ENCODE measurements around the gene ZNF592. TPM values are rescaled to one million over a fixed set of nuclear protein-coding genes. Genes with fewer than 3 reads are reported as not detected.

ZNF592 gene
- total and polyA plus RNA-seq, 2 donors (not counting 3 experiments of a cell fraction or from before 2014, with no cell fraction given) = 12.3 to 21.1 TPM

GRCh38 chr15:84852212-84852611 is 103.8 kb downstream of the ZNF592 start:
- BruUV-seq (replicated peaks) = no TSS peak
- CTCF ChIA-PET = no interaction called here
- FAIRE-seq = no peak

GRCh38 chr15:84855136-84855535 is 106.7 kb downstream of the ZNF592 start:
- no peak for TF ChIP-seq JUN (IDR thresholded peaks at IDR 0.05; ENCODE audit: borderline replicate concordance, insufficient read depth, insufficient read length, low read depth)
- no peak for TF ChIP-seq FOS (IDR thresholded peaks at IDR 0.05; ENCODE audit: borderline replicate concordance, insufficient read depth, low read length)
- TF ChIP-seq MYC (IDR thresholded peaks at IDR 0.05; ENCODE audit: low read depth, low read length) = no peak
- no peak for TF ChIP-seq POLR2AphosphoS5 (IDR thresholded peaks at IDR 0.05; ENCODE audit: insufficient read depth, low read depth, low read length)
- TF ChIP-seq CTCF (IDR thresholded peaks at IDR 0.05; ENCODE audit: extremely low read depth in 1 of 2, insufficient read depth in 1 of 2, low read depth in 1 of 2, low read length in 2 of 2) = no peak
- no peak for TF ChIP-seq MAX (IDR thresholded peaks at IDR 0.05; ENCODE audit: insufficient read depth, insufficient read length)
- TF ChIP-seq EZH2 (IDR thresholded peaks at IDR 0.05; ENCODE audit: borderline replicate concordance, low read depth, low read length, severe bottlenecking) = no peak
- TF ChIP-seq GATA2 (IDR thresholded peaks at IDR 0.05; ENCODE audit: insufficient read depth, insufficient read length, low read depth, low read length) = no peak
- no peak for TF ChIP-seq POLR2A (IDR thresholded peaks at IDR 0.05; ENCODE audit: low read depth, low read length)
- DNase-seq (ENCODE audit: low read depth, low spot score) = no peak
- H3K4me2 ChIP-seq (ENCODE audit: insufficient read depth, low read length) = no peak overlapping the region
- H3K9me3 ChIP-seq (replicated peaks; ENCODE audit: control insufficient read depth, insufficient read depth, low read length) = no peaks in the 10 kb centered on the region
- intact Hi-C loops (cut with micrococcal nuclease) (no loop called here), dilution Hi-C loops (cut with MboI; ENCODE audit: extremely low pct_ligation_motif_present, low sequenced_read_pairs) (no loop called here)
- ChIA-PET POLR2A (no interaction called here), CTCF (interaction anchor here (1.2 kb wide), 1 partner anchor 10 kb away, joined by 3 read pairs; no protein-coding TSS in a partner anchor)
- no peak overlapping the region for H2AFZ ChIP-seq (ENCODE audit: low read depth, low read length)
- no peaks in the 10 kb centered on the region for H4K20me1 ChIP-seq (replicated peaks; ENCODE audit: control insufficient read depth, extremely low read depth, insufficient read depth, low read length)
- no peak overlapping the region for H3K9ac ChIP-seq (replicated peaks; ENCODE audit: extremely low read depth, insufficient read depth, low read length)
- H3K4me3 ChIP-seq (replicated peaks in 1 of 3; ENCODE audit: insufficient read depth in 1 of 3, low read depth in 1 of 3, low read length in 3 of 3) = no peak overlapping the region
- no peak for FAIRE-seq
- H3K36me3 ChIP-seq (ENCODE audit: control insufficient read depth in 2 of 2, extremely low read depth in 1 of 2, insufficient read depth in 2 of 2, low read length in 2 of 2) = peaks cover 0 to 30% of the 10 kb centered on the region in 2 experiments
- no peaks in the 10 kb centered on the region for H3K79me2 ChIP-seq (ENCODE audit: control insufficient read depth, insufficient read depth, low read length)
- BruUV-seq (replicated peaks) = no TSS peak
- H3K27me3 ChIP-seq (ENCODE audit: control insufficient read depth in 2 of 2, insufficient read depth in 2 of 2, low read length in 2 of 2) = no peaks in the 10 kb centered on the region
- H3K27ac ChIP-seq (ENCODE audit: insufficient read depth, low read depth, low read length) = no peak overlapping the region
- H3K9me1 ChIP-seq (replicated peaks; ENCODE audit: control insufficient read depth, extremely low read depth, insufficient read depth, low read length) = no peaks in the 10 kb centered on the region
- H3K4me1 ChIP-seq (ENCODE audit: control insufficient read depth, extremely low read depth, insufficient read depth, low read length) = no peaks in the 10 kb centered on the region

More at GRCh38 chr15:84852212-84852611, 103.8 kb downstream of the ZNF592 start:
- Histone ChIP-seq H4K20me1 (replicated peaks; ENCODE audit: control insufficient read depth, extremely low read depth, insufficient read depth, low read length) (no peaks in the 10 kb centered on the region), H3K4me1 (ENCODE audit: control insufficient read depth, extremely low read depth, insufficient read depth, low read length) (no peaks in the 10 kb centered on the region), H3K79me2 (ENCODE audit: control insufficient read depth, insufficient read depth, low read length) (no peaks in the 10 kb centered on the region), H3K36me3 (ENCODE audit: control insufficient read depth in 2 of 2, extremely low read depth in 1 of 2, insufficient read depth in 2 of 2, low read length in 2 of 2) (peaks cover 0 to 8% of the 10 kb centered on the region in 2 experiments), H3K4me2 (ENCODE audit: insufficient read depth, low read length) (no peak overlapping the region), H3K4me3 (replicated peaks in 1 of 3; ENCODE audit: insufficient read depth in 1 of 3, low read depth in 1 of 3, low read length in 3 of 3) (no peak overlapping the region), H3K9me1 (replicated peaks; ENCODE audit: control insufficient read depth, extremely low read depth, insufficient read depth, low read length) (no peaks in the 10 kb centered on the region), H3K27me3 (ENCODE audit: control insufficient read depth in 2 of 2, insufficient read depth in 2 of 2, low read length in 2 of 2) (no peaks in the 10 kb centered on the region), H3K27ac (ENCODE audit: insufficient read depth, low read depth, low read length) (no peak overlapping the region), H2AFZ (ENCODE audit: low read depth, low read length) (no peak overlapping the region), H3K9ac (replicated peaks; ENCODE audit: extremely low read depth, insufficient read depth, low read length) (no peak overlapping the region), H3K9me3 (replicated peaks; ENCODE audit: control insufficient read depth, insufficient read depth, low read length) (no peaks in the 10 kb centered on the region)
- TF ChIP-seq EZH2 (IDR thresholded peaks at IDR 0.05; ENCODE audit: borderline replicate concordance, low read depth, low read length, severe bottlenecking) = no peak
- no peak for TF ChIP-seq GATA2 (IDR thresholded peaks at IDR 0.05; ENCODE audit: insufficient read depth, insufficient read length, low read depth, low read length)
- dilution Hi-C loops (cut with MboI; ENCODE audit: extremely low pct_ligation_motif_present, low sequenced_read_pairs) = no loop called here
- DNase-seq (ENCODE audit: low read depth, low spot score) = no peak
- POLR2A ChIA-PET = no interaction called here
- intact Hi-C loops (cut with micrococcal nuclease) = no loop called here
